Natural killer cell treated with Interleukin-12 subunit alpha and Interleukin-12 subunit beta and Interleukin-15 and Interleukin-18, amount 100 ng/mL, for 72 hours (primary cell): Measurements from ENCODE around the gene C11orf24. TPM values are rescaled to one million over a fixed set of nuclear protein-coding genes. Genes with fewer than 3 reads are reported as not detected.
A peak's percentile ranks its signal among the peaks of the same experiment; 100 is the strongest.

ENCODE experiments used
- ATAC-seq, 2 donors: fragments of 150-1000 bp; cut with Tn5 transposase in 1 of 2; sonication (Bioruptor Pico), chemical (Tn5 transposase) in 1 of 2; 2 replicates each; pipeline ENCODE4 v1.10.0; 2021
- DNase-seq: peaks from one replicate; pipeline ENCODE4 v3.0.0; 2022; ENCODE audit warnings: low spot score
- H3K27ac Mint-ChIP-seq, 2 donors: 1 replicate in 1 of 2; 2 replicates in 1 of 2; pipeline ENCODE4 v1.8.0; 2022; ENCODE audit warnings: mixed read lengths in 2 of 2, mild to moderate bottlenecking in 1 of 2, moderate library complexity in 1 of 2
- H3K27me3 Mint-ChIP-seq, 2 donors: 1 replicate in 1 of 2; 2 replicates in 1 of 2; pipeline ENCODE4 v1.8.0; 2022; ENCODE audit warnings: mixed read lengths in 2 of 2
- H3K36me3 Mint-ChIP-seq: one replicate; pipeline ENCODE4 v1.8.0; 2022; ENCODE audit warnings: mixed read lengths
- H3K4me1 Mint-ChIP-seq, 2 donors: 1 replicate in 1 of 2; 2 replicates in 1 of 2; pipeline ENCODE4 v1.8.0; 2022; ENCODE audit warnings: low read depth in 2 of 2, mixed read lengths in 2 of 2, mild to moderate bottlenecking in 1 of 2
- H3K4me3 Mint-ChIP-seq: one replicate; pipeline ENCODE4 v1.8.0; 2022; ENCODE audit warnings: mixed read lengths
- H3K9me3 Mint-ChIP-seq: 2 replicates; pipeline ENCODE4 v1.8.0; 2022; ENCODE audit warnings: mixed read lengths
- total RNA-seq, 2 donors: library from RNA; stranded (reverse); gene quantifications; one replicate each; pipeline ENCODE4 v1.2.3, GENCODE V29; 2022

The C11orf24 gene
- total RNA-seq, 2 donors from 2014 or later: 43.0 to 64.8 TPM

DNA sequence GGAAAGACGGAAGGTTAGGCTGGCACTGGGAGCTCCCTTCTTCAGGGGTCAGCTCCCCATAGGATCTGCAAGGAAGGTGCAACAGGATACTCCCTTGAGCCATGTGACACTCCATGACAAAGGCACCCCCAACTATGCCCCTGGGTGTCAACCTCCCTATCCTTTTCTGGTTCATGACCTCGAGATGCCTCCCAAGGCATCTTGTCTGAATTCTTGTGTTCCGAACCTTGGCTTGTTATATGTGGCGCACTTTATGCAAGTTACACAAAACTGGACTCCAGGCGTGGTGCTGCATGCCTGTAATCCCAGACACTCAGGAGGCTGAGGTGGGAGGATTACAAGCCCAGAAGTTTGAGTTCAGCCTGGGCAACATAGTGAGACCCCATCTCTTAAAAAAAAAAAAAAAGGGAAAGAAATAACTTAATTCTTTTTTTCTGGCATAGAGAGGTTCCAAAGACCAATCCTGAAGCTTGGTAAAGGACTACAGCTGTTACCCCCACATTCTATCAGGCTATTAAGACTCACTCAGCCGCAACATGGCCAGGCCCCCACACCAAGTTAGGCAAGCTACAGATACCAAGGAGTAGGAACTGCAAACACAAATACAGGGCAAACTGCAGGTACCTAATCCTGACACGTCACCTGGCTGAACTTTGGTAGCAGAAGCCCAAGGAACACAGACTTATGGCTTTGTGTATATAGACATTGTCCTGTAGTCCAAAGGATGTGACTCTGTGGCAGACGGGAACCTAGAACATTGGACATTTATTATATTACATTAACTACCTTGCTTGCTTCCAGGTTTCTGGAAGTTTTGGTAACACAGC is 1.4 kb downstream of the C11orf24 start:
- Mint-ChIP-seq H3K4me3 (peak overlapping the region; percentile 89), H3K27ac (peak overlapping the region; percentile 88 to 93), H3K36me3 (peaks cover 4% of the 10 kb centered on the region), H3K27me3 (no peaks in the 10 kb centered on the region), H3K9me3 (no peaks in the 10 kb centered on the region), H3K4me1 (peaks cover 29 to 35% of the 10 kb centered on the region in 2 donors)
- DNase-seq: no peak
- ATAC-seq: no peak

DNA sequence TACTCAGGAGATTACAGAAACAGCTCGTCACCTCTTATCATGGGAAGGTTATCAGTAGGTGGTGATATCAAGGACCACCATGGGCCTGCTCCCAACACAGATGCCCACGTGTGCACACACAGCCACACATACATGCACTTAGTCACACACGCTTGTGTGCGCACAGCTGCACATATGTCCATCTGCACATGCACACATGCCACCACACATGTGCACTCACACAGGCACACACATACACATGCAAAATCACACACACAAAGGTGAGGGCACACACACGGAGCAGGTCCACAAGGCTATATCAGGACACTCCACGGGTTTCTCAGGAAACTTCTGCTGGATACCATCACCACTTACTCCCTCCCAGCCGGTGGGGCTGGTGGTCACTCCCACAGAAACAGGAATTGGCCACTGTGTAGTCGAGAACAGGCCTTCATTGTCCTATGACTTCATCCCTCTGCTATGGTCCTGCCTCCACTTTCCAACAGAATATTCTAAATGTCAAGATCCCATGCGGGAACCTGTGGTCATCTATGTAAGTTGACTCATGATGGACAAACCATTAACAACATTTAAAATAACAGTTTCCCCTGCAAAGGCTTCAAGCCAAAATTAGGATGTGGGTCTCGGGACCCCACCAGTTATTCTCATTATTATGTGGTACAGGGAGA is 2.2 kb downstream of the C11orf24 start:
- H3K27ac Mint-ChIP-seq: peak overlapping the region in 1 of 2 donors; percentile 52
- peak overlapping the region; percentile 75 for H3K4me3 Mint-ChIP-seq
- DNase-seq (no peak), ATAC-seq (no peak)
- H3K4me1 Mint-ChIP-seq: peaks cover 29 to 41% of the 10 kb centered on the region in 2 donors
- no peaks in the 10 kb centered on the region for H3K9me3 Mint-ChIP-seq
- no peaks in the 10 kb centered on the region for H3K27me3 Mint-ChIP-seq
- H3K36me3 Mint-ChIP-seq: peaks cover 8% of the 10 kb centered on the region

DNA sequence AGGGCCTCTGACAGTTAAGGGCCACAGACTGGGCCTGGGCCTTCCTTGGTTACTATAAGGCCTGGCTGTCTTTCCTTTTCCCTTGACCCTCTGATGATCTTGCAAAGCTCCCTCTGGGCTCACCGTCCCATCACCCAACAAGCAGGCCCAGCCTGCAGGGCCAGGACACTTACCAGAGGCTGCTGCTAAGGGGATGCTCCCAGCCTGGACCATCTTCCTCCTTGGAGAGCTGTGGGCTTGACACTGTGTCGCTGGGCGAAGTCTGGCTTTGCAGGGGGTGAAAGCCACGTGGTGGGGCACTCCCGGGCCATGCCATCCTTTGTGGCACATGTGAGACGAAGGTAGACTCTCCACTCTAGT is 3.9 kb downstream of the C11orf24 start:
- Mint-ChIP-seq H3K4me1 (peaks cover 29 to 38% of the 10 kb centered on the region in 2 donors), H3K9me3 (no peaks in the 10 kb centered on the region), H3K36me3 (peaks cover 12% of the 10 kb centered on the region), H3K4me3 (no peak overlapping the region), H3K27ac (no peak overlapping the region), H3K27me3 (no peaks in the 10 kb centered on the region)
- no peak for DNase-seq
- ATAC-seq: no peak

DNA sequence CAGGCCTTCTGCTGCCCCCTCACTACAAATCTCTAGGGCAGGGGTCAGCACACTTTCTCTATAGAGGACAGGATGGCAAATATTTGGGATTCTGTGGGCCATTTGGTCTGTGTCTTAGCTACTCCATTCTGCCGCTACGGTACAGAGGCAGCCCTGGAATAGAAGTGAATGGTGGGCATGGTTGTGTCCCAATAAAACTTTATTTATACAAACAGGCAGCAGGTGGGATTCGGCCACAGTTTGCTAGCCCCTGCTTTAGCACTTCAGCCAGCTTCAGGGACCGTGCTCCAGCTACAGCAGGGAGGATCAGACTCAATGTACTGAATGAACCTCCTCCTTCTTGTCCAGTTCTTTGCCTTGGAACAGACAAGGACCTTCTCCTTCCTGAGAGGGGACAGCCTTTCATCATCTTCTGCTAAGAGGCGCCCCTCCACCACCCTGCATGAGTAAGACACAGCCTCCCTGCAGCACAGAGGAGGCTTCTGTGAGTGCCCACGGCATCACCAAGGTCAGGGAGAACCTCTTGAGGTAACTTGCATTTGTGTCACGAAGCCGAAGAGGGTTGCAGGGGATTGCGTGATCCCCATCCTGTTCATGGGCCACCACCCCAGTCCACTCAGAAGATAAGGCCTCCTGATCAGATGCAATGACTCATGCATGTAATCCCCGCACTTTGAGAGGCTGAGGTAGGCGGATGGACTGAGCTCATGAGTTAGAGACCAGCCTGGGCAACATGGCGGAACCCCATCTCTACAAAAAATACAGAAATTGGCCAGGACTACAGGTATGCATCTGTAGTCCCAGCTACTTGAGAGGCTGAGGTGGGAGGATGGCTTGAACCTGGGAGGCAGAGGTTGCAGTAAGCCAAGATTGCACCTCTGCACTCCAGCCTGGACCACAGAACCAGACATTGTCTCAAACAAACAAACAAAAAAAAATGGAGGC is 4.6 kb downstream of the C11orf24 start:
- H3K27me3 Mint-ChIP-seq: no peaks in the 10 kb centered on the region
- H3K9me3 Mint-ChIP-seq: no peaks in the 10 kb centered on the region
- H3K27ac Mint-ChIP-seq: peak overlapping the region in 1 of 2 donors; percentile 57
- H3K4me3 Mint-ChIP-seq: peak overlapping the region; percentile 17
- H3K4me1 Mint-ChIP-seq: peaks cover 29 to 34% of the 10 kb centered on the region in 2 donors
- peaks cover 12% of the 10 kb centered on the region for H3K36me3 Mint-ChIP-seq
- DNase-seq: no peak
- no peak for ATAC-seq

DNA sequence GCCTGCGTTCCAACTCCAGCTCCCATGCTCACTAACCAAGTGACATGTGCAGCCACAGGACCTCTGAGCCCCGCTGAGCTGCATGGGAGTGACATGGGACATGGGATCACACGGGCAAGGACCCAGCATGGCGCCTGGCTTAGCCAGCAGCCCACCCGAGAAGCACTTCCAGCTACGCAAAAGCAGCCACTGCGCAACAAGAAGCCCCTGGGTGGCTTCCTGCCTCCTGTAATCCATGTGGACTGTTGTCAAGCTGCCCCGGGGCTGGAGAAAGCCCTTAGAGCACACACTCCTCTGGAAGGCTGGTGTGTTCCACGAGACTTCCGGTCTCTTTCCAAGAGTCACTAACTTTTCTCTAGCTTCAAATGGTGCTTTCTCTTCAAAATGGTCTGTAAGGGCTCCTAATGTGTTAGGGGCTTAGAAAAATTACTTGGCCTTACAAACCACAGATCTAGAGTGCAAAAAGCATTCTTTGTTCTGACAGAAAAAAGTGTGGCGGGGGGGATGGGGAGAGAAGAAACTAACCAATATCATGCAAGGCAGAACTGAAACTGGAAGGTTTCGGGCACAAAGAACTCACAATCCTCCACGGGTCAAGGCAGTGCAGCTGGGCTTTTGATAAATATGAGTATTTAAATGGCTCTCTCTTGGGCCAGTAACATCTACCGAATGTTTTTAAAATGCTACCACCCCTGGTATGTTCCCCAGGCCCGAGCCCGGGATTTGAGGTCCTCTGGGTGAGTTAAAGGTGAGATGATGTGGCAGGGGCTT is 5.5 kb downstream of the C11orf24 start:
- ATAC-seq (no peak), DNase-seq (no peak)
- Mint-ChIP-seq H3K9me3 (no peaks in the 10 kb centered on the region), H3K36me3 (peaks cover 12% of the 10 kb centered on the region), H3K4me3 (no peak overlapping the region), H3K27ac (peak overlapping the region in 1 of 2 donors; percentile 57), H3K4me1 (peaks cover 27 to 31% of the 10 kb centered on the region in 2 donors), H3K27me3 (no peaks in the 10 kb centered on the region)

DNA sequence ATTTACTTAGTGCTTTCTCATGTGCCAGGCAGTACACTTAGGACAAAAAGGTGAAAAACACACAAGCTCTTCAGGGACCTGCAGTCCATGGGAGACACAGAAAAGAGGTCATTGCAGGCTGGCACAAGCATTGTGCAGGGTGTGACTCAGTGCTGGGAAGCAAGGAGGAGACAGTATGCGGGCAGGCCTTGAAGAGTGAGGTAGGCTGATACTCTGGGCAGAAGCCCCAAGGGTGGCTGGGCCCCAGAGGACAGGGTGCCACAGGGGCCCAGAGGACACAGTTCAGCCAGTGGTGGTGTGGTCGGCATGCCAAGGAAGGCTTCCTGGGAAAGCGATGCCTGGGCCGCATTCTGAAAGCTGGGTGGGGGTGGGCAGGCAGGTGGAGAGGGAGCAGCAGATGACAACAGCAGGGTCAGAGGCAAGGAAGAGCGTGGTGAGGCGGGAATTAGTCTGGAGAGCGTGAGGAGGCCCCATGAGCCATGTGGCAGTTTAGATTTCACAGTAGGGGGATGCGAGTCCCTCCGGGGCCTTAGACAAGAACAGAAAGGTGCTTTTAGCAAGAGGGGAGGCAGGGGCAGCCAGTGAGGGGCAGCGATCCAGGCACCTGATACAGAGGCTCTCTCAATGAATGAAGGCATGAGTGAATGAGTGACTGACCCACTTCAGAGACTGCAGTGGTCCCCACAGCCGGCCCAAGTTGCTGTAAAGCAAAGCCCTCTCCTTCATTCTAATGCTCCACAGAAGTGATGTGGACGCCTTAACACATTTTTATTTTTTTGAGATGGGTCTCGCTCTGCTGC is 6.8 kb downstream of the C11orf24 start:
- no peak for DNase-seq
- Mint-ChIP-seq H3K36me3 (peaks cover 11% of the 10 kb centered on the region), H3K27me3 (no peaks in the 10 kb centered on the region), H3K9me3 (no peaks in the 10 kb centered on the region), H3K4me1 (peaks cover 13 to 23% of the 10 kb centered on the region in 2 donors), H3K4me3 (no peak overlapping the region), H3K27ac (no peak overlapping the region)
- no peak for ATAC-seq

DNA sequence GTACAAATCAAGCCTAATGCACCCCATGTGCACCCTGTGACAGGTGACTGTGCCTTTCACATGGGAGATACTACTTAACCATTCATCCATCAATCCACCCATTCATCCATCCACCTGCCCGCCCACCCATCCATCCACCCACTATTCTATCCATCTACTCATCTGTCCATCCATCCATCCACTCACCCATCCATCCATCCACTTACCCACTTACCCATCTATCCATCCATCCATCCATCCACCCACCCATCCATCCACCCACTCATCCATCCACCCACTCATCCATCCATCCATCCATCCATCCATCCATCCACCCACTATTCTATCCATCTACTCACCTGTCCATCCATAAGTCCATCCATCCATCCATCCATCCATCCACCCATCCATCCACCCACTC is 7.5 kb downstream of the C11orf24 start:
- DNase-seq: no peak
- Mint-ChIP-seq H3K36me3 (peaks cover 7% of the 10 kb centered on the region), H3K4me1 (peaks cover 6 to 18% of the 10 kb centered on the region in 2 donors), H3K27ac (no peak overlapping the region), H3K9me3 (no peaks in the 10 kb centered on the region), H3K27me3 (no peaks in the 10 kb centered on the region), H3K4me3 (no peak overlapping the region)
- no peak for ATAC-seq

DNA sequence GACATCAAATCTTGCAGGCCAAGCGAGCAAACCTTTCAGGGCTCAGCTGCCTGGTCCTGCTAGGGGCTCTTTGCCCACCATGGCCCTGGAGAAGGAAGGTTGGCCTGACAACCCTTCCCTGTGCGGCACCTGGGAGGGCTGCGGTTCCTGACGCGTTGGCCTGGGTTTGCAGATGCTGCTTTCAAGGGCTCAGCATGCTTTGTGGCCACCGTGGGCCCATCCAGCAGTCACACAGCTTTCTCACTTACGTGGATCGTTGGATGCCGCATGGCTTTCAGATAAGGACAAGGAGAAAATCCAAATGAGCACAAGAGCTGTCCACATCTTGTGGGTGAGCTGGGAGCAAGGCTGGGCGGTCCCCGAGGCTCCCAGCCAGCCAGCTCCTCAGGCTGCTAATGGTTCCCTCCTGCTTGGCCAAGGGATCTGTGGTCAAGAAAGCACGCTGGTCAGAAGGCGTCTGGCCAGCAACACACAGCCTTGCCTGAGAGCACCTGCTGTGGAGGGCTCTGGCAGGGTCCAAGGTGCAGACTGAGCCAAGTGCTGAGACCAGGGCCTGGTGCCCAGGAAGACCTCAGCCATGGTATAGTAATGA is 8.2 kb downstream of the C11orf24 start:
- H3K27ac Mint-ChIP-seq: no peak overlapping the region
- H3K36me3 Mint-ChIP-seq: peaks cover 7% of the 10 kb centered on the region
- DNase-seq: no peak
- ATAC-seq: no peak
- H3K9me3 Mint-ChIP-seq: no peaks in the 10 kb centered on the region
- no peak overlapping the region for H3K4me3 Mint-ChIP-seq
- peaks cover 0 to 16% of the 10 kb centered on the region in 2 donors for H3K4me1 Mint-ChIP-seq
- no peaks in the 10 kb centered on the region for H3K27me3 Mint-ChIP-seq

DNA sequence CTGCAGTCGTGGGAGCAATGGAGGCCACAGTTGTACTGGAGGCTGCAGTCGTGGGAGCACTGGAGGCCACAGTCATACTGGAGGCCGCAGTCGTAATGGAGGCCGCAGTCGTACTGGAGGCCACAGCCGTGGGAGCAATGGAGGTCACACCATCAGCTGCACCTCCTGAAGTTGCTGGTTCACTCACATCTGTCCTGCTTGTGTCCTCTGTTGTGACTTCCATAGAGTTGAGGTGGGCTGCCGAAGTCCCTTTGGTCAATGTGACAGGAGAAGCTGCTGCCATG is 9.3 kb downstream of the C11orf24 start:
- no peaks in the 10 kb centered on the region for H3K27me3 Mint-ChIP-seq
- no peaks in the 10 kb centered on the region for H3K9me3 Mint-ChIP-seq
- H3K36me3 Mint-ChIP-seq: peaks cover 7% of the 10 kb centered on the region
- H3K27ac Mint-ChIP-seq: no peak overlapping the region
- H3K4me3 Mint-ChIP-seq: no peak overlapping the region
- DNase-seq (no peak), ATAC-seq (no peak)
- peaks cover 2 to 17% of the 10 kb centered on the region in 2 donors for H3K4me1 Mint-ChIP-seq

DNA sequence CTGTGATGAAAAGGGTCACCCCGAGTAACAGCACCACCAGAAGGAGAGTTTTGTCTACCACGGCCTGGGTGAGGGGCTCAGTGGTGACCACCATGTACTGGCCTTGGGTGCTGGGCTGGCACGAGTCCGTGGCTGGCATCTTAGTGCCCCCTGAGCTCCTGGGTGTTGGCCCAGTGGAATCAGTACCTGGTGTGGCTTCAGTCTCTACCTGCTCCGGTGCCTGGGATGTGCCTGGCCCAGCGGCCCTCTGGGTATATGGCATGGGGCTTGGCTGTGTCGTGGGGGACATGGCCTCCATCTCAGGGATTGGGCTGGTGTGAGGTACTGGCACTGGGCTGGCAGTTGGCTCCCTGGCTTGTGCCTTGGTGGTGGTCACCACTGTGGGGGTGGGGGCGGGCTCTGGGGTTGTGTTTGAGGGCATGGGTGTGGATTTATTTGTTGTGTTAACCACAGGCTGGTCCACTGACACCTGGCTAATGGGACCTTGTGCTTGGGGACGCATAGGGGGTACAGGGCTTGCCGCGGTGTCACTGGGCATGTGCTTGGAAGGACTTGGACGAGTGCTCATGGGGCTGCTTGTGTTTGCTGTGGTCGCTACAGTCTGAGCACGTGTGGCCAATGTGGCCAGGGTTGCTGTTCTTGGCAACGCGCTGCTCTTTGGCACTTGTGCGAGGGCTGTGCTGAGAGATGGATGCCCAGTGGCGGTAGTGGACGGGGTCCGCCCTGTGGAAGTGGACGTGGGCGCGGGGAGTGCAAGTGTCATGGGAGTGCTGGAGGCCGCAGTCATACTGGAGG is 9.8 kb downstream of the C11orf24 start:
- Mint-ChIP-seq H3K27ac (no peak overlapping the region), H3K9me3 (no peaks in the 10 kb centered on the region), H3K4me3 (no peak overlapping the region), H3K4me1 (peaks cover 5 to 14% of the 10 kb centered on the region in 2 donors), H3K36me3 (peaks cover 7% of the 10 kb centered on the region), H3K27me3 (no peaks in the 10 kb centered on the region)
- DNase-seq: no peak
- ATAC-seq: peak in 1 of 2 donors; percentile 22

DNA sequence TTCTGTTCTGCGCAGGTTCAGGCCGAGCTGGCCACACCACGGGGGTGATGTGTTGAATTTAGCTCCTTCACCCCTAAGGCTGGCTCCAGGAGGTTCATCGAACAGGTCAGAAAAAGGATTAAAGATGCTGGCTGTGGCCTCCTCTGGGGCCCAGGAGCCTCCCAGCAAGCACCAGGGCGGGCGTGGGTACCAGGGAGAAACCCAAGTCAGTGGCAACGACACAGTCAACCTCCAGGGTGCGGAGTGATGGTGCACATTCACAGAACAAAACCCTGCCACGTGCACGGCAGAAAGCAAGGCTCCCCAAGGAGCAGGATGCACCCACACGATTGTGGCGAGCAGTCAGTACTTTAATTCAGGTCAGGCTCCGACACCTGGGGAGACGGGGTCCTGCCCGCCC is 10.8 kb downstream of the C11orf24 start:
- Mint-ChIP-seq H3K36me3 (peaks cover 7% of the 10 kb centered on the region), H3K27ac (no peak overlapping the region), H3K4me3 (no peak overlapping the region), H3K4me1 (peaks cover 5 to 10% of the 10 kb centered on the region in 2 donors), H3K27me3 (no peaks in the 10 kb centered on the region), H3K9me3 (no peaks in the 10 kb centered on the region)
- ATAC-seq (no peak), DNase-seq (no peak)

DNA sequence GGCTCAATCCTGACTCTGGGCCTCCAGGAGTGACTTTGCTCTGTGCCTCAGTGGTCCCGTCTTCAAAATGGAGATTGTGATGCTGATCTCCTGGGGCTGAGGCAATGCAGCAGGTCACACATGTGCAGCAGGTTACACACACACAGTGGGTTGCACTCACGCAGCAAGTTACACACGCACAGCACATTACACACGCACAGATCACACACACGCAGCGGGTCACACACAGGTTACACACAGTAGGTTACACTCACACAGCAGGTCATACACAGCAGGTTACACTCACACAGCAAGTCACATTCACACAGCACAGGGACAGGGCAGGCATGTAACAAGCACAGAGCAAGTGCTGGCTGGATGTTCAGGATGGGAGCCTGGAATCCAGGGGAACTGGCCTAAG is 11.3 kb downstream of the C11orf24 start:
- H3K27ac Mint-ChIP-seq: no peak overlapping the region
- no peaks in the 10 kb centered on the region for H3K27me3 Mint-ChIP-seq
- no peaks in the 10 kb centered on the region for H3K9me3 Mint-ChIP-seq
- H3K36me3 Mint-ChIP-seq: peaks cover 7% of the 10 kb centered on the region
- ATAC-seq (no peak), DNase-seq (no peak)
- no peak overlapping the region for H3K4me3 Mint-ChIP-seq
- H3K4me1 Mint-ChIP-seq: peaks cover 5 to 10% of the 10 kb centered on the region in 2 donors
